T follicular helper cell (primary cell): ENCODE data around the gene YIF1A.
"Not testable (repeated sequence)": the region's sequence is repeated elsewhere in the genome, so short reads cannot be mapped to it uniquely, and the experiment has no call there.

Experiments used
- DNase-seq: peaks from one replicate; pipeline ENCODE4 v3.0.0-alpha.2; 2020; ENCODE audit warnings: low read depth

The YIF1A gene

DNA sequence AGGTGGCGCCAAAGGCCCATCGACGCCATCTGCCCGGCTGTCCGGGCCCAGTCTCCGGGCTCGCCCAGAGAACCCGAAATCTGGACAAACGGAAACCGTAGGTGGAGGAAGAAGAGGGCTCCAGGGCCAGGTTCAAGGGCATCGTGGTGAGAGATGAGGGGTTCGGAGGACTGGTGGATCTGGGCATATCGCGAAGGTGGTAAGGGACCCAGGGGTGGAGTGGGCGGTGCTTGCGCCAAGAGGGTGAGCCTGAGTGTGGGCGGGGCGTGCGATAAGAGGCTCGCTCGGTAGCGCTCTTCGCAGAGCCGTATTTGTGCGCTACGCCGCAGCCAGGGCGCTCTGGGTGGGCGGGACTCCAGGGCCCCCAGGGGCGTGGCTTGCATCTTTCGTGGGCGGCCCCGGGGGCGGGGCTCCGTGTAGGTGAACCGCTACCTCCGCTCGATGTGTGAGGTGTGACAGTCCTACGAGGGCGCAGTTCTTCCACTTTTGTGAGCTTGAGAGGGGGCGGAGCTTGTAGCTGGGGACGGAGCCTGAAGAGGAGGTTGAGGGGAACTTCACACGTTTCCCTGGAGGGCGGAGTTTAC is 23.1 kb upstream of the YIF1A start:
- DNase-seq, result peak; percentile 97

DNA sequence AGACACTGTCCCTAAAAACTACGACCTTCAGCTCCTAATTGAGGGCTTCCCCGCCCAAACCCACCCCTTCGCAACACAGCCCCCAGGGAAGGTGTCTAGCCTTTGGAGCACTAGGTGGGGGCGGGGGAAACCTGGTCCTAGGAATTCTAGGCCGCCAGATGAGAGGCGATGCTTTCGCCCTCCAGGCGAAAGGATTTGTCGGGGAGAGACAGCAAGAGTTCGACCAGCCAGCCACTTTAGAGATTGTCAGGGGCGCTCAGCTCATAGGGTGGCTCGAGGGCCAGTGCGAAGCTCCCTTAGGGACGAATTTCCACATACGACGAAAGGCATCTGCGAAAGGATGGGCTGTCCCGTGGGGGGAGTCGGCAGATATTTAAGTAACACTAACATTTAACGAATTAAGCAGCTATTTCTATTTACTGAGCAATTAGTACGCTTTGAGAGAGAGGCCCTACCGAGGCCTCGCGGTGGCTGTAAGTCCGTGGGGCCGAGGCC is 22.6 kb upstream of the YIF1A start:
- DNase-seq, result no peak

DNA sequence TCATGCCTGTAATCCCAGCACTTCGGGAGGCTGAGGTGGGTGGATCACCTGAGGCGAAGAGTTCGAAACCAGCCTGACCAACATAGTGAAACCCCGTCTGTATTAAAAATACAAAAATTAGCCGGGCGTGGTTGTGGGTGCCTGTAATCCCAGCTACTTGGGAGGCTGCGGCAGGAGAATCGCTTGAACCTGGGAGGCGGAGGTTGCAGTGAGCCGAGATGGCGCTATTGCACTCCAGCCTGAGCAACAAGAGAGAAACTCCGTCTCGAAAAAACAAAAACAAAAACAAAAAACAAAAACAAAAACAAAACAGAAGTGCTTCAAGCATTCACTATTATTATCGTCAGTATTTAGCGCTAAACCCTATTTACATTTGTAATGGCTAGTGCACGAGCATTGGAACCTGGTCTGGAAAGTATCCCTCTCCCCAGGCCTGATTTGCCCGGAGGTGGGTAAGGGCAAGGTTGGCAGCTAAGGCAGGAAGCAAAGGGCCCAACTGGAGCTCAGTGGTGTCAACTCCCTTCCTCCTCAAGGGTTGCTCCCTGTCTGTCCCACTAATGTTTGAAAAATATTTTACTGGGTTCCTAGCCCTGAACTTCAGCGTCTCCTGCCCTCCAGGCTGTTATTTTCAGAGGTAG is 22.0 kb upstream of the YIF1A start:
- not testable (repeated sequence) for DNase-seq

DNA sequence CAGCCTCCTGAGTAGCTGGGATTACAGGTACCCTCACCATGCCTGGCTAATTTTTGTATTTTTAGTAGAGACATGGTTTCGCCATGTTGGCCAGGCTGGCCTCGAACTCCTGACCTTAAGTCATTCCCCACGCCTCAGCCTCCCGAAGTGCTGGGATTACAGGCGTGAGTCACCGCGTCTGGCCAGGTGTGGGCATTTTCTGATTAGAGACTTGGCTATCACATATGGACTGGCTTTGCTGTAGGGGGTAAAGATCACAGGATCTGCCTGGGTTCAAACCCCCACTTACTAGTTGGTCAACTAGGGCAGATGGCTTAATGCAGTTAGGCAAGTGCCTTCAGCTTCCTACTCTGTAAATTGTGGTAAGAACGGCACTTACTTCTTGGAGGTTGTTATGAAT is 21.4 kb upstream of the YIF1A start:
- no peak for DNase-seq

- no peak for DNase-seq
These were observed 20.5 kb upstream of the YIF1A start for GRCh38 chr11:66309475-66309874.

DNA sequence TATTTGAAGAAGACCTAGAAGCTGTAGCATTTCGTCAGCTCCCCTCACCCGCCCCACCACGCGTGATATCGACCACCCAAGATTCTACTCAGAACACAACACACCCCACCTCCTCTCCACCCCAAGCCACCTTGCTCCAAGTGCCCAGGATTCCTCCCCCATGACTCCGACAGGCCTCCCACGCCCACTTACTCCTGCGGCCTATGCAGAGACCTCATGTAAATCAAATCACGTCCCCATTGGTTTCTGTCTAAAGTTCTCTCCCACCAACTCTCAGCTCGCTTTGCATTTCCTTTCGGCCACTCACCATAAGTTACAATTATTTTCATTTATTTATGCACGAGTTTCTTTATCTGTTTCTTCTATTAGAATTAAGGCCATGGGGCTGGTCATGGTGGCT is 13.7 kb upstream of the YIF1A start:
- no peak for DNase-seq

GRCh38 chr11:66299186-66299585 is 10.2 kb upstream of the YIF1A start:
- no peak for DNase-seq

DNA sequence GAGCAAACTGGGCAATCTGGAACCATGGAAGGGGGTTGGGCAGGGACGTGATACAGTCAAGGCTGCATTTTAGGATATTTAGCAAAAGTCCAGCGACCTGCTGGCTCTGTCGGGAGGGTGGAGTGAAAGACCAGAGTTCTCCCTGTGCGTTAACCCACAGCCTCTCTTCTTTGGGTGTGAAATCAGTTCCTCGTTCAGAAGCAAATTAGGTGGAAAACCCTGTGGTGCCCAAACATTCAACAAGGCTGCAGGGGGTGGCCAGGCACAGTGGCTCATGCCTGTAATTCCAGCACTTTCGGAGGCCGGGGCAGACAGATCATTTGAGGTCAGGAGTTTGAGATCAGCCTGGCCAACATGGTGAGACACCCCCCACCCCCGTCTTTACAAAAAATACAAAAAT is 8.7 kb upstream of the YIF1A start:
- no peak for DNase-seq

DNA sequence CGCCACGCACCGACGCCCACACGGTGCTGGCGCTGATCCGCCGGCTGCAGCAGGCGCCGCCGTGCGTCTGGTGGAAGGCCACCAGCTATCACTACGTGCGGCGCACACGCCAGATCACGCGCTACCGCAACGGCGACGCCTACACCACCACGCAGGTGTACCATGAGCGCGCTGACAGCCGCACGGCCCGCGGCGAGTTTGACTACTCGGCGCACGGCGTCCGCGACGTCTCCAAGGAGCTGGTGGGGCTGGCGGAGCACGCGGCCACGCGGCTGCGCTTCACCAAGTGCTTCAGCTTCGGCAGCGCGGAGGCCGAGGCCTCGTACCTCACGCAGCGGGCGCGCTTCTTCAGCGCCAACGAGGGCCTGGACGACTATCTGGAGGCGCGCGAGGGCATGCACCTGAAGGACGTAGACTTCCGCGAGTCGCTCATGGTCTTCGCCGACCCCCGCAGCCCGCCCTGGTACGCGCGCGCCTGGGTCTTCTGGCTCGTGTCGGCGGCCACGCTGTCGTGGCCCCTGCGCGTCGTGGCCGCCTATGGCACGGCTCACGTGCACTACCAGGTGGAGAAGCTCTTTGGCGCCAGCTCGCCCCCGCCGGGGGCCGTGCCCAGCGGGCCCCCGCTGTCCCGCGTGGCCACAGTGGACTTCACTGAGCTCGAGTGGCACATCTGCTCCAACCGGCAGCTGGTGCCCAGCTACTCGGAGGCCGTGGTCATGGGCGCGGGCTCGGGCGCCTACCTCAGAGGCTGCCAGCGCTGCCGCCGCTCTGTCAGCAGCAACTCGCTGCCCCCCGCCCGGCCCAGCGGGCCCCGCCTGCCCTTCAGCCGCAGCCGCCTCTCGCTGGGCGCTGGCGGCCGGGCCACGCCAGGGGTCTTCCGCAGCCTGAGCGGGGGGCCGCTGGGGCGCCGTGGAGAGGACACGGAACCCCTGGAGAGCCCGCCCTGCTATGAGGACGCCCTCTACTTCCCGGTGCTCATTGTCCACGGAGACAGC is 6.0 kb upstream of the YIF1A start:
- DNase-seq, result no peak

DNA sequence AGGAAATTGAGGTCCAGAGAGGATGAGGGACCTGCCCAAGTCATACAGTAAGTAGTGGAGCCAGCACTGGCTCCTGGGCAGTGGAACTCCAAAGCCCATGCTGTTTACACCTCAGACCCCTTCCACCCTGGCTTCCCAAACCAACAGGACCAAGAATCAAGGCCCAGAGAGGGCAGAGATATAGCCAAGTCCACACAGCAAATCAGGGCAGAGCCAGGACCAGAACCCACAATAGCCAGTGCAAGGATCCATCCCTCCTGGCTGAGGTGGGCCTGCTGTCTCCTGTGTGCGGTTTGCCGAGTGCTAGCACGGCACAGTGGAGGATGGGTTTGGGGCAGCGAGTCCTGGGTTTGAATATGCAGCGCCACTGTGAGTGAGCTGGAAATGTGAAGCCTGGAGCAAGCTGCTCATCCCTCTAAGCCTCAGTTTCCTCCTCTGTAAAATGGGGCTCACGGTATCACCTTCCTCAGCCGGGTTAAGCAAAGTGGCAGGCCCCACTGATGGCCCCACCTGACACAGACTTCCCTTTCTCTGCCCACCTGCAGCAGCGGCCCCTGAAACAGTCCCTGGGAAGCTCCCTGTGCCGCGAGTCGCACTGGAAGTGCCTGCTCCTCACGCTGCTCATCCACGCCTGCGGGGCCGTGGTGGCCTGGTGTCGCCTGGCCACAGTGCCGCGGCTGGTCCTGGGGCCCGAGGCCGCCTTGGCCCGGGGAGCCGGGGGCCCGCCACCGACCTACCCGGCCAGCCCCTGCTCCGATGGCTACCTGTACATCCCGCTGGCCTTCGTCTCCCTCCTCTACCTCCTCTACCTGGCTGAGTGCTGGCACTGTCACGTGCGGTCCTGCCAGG is 5.1 kb upstream of the YIF1A start:
- no peak for DNase-seq

GRCh38 chr11:66293352-66293751 is 4.4 kb upstream of the YIF1A start:
- DNase-seq, result no peak

GRCh38 chr11:66292543-66293332 is 3.8 kb upstream of the YIF1A start:
- no peak for DNase-seq

GRCh38 chr11:66291706-66292542 is 3.0 kb upstream of the YIF1A start, which contains the start of gene TMEM151A:
Gene TMEM151A, plus strand, starts transcription at chr11:66291894. Its CDS starts 120 bp downstream, at chr11:66292014.
- DNase-seq, result no peak

DNA sequence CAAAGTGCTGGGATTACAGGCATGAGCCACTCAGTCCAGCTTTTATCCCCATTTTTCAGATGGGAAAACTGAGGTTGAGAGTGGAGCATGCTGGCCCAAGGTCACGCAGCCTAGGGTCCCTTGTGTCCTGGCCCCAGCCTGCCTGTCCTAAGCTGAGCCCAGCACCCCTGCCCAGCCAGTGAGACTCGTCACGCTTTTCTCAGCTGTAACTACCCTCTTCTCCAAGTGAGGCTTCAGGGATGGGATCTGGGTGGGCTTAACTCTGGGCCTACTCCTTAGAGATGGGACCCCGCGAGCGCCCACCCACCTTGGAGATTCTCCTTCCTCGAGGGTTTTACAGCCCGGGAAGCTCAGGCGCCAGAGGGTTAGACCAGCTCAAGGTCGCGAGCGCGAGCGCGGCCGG is 2.4 kb upstream of the YIF1A start:
- no peak for DNase-seq

GRCh38 chr11:66290330-66290621 is 1.3 kb upstream of the YIF1A start:
- no peak for DNase-seq

GRCh38 chr11:66289548-66290329 is 796 bp upstream of the YIF1A start:
- peak; percentile 64 for DNase-seq

GRCh38 chr11:66287889-66288670 is 863 bp downstream of the YIF1A start:
- DNase-seq, result no peak

DNA sequence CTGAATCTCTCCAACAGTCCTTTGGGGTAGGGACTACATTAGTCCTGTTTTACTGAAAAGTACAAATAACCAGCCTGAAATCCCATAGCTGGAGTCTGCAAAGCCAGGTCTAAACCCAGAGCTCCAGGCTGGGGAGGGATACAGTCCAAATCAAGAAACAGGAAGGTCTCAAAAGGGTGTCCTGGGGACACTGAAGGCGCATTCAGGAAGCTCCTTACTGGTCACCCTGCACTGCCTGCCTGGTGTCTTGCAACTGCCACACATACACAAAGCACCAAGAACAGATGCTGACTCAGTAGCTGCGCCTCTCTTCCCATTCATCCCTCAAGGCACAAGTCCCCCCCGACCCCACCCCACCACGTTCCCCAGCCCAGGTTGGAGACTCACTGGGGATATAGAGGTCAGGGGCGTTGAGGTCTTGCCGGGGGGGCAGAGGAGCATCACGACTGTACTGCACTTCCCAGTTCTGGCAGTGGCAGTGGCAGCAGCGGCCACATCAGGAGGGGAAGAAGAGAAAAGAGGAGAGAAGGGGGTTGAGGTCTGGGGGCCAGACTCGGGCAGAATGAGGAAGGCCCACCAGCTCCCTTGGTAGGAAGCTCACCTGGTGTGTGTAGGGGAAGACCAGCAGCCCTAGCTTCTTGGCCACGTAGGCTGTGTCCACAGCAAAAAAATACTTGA is 1.6 kb downstream of the YIF1A start:
- no peak for DNase-seq
